NB4 (cell line): Measurements from ENCODE around the gene HGFAC.

ENCODE experiments used
- POLR2A ChIP-seq: IDR thresholded peaks from 2 replicates; pipeline ENCODE4 v1.6.1; 2011; ENCODE audit warnings: mild to moderate bottlenecking; ENCODE audit not compliant: insufficient read length; ENCODE audit errors: extremely low read depth
- TF ChIP-seq, protein P1 (sequence below): IDR thresholded peaks from one replicate; pipeline ENCODE4 v1.5.1; 2012; ENCODE audit warnings: low read depth, low read length

- no peak for TF ChIP-seq POLR2A
- TF ChIP-seq, protein P1, sequence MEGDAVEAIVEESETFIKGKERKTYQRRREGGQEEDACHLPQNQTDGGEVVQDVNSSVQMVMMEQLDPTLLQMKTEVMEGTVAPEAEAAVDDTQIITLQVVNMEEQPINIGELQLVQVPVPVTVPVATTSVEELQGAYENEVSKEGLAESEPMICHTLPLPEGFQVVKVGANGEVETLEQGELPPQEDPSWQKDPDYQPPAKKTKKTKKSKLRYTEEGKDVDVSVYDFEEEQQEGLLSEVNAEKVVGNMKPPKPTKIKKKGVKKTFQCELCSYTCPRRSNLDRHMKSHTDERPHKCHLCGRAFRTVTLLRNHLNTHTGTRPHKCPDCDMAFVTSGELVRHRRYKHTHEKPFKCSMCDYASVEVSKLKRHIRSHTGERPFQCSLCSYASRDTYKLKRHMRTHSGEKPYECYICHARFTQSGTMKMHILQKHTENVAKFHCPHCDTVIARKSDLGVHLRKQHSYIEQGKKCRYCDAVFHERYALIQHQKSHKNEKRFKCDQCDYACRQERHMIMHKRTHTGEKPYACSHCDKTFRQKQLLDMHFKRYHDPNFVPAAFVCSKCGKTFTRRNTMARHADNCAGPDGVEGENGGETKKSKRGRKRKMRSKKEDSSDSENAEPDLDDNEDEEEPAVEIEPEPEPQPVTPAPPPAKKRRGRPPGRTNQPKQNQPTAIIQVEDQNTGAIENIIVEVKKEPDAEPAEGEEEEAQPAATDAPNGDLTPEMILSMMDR = no peak
Observed at GRCh38 chr4:3469386-3470243, 27.8 kb downstream of the HGFAC start.
